ENCODE measurements around the gene DCTN3.

DNA sequence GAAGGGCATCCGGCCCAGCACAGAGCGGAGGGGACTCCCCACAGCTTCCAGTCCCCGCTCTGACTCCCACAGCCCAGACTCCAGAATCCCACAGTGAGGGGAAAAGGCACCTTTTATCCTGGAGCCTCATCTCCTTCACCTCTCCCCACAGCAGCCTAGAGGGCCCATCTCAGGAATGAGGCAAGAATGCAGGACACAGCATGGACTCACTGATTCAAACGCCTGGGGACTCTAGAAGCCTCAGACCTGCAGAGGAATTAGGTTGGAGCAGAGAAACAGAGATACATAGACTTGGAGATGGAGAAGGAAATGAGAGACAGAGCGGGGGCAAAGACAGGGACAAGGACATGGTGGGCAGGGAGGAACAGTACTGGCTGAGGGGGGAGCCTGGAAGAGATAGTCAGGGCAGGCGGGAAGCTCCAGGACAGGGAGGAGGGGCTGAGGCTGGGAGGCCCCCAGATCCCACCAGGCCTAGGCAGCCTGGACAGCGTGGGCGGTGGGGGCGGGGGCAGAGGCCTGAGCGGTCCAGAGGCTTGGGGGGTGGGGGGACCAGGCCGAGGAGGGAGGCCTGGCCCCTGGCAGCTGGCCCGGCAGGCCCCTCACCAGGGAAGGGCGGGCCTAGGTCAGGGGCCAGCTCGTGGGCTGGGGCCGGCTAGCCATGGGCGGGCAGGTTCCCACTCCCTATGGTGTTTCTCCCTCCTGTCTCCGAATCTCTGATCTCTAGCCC lies 46.5 kb downstream of the DCTN3 start:
- TF ChIP-seq, protein P1, sequence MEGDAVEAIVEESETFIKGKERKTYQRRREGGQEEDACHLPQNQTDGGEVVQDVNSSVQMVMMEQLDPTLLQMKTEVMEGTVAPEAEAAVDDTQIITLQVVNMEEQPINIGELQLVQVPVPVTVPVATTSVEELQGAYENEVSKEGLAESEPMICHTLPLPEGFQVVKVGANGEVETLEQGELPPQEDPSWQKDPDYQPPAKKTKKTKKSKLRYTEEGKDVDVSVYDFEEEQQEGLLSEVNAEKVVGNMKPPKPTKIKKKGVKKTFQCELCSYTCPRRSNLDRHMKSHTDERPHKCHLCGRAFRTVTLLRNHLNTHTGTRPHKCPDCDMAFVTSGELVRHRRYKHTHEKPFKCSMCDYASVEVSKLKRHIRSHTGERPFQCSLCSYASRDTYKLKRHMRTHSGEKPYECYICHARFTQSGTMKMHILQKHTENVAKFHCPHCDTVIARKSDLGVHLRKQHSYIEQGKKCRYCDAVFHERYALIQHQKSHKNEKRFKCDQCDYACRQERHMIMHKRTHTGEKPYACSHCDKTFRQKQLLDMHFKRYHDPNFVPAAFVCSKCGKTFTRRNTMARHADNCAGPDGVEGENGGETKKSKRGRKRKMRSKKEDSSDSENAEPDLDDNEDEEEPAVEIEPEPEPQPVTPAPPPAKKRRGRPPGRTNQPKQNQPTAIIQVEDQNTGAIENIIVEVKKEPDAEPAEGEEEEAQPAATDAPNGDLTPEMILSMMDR (IDR thresholded peaks at IDR 0.05; ENCODE audit: poor library complexity) = no peak
- no peak for TF ChIP-seq EZH2 (IDR thresholded peaks at IDR 0.05; ENCODE audit: borderline replicate concordance)
